SU-DHL-6 (cell line): ENCODE data around the gene SLC23A2.

Experiments
- EZH2phosphoT487 ChIP-seq: fragments of 200-600 bp; sonication (generic), shearing (Covaris generic); conservative IDR thresholded peaks from 2 replicates; pipeline ENCODE4 v1.6.1; 2018; ENCODE audit warnings: mild to moderate bottlenecking, antibody characterized with exemption, low read length, moderate library complexity, mixed read lengths
- TF ChIP-seq, protein P1 (sequence below): fragments of 200-600 bp; sonication (generic); IDR thresholded peaks from one replicate; pipeline ENCODE4 v1.5.1; 2017; ENCODE audit warnings: antibody characterized with exemption, mild to moderate bottlenecking, low read length, moderate library complexity; ENCODE audit not compliant: insufficient read depth, poor library complexity, severe bottlenecking

GRCh38 chr20:4932061-4932460, 69.2 kb downstream of the SLC23A2 start:
- TF ChIP-seq, protein P1, sequence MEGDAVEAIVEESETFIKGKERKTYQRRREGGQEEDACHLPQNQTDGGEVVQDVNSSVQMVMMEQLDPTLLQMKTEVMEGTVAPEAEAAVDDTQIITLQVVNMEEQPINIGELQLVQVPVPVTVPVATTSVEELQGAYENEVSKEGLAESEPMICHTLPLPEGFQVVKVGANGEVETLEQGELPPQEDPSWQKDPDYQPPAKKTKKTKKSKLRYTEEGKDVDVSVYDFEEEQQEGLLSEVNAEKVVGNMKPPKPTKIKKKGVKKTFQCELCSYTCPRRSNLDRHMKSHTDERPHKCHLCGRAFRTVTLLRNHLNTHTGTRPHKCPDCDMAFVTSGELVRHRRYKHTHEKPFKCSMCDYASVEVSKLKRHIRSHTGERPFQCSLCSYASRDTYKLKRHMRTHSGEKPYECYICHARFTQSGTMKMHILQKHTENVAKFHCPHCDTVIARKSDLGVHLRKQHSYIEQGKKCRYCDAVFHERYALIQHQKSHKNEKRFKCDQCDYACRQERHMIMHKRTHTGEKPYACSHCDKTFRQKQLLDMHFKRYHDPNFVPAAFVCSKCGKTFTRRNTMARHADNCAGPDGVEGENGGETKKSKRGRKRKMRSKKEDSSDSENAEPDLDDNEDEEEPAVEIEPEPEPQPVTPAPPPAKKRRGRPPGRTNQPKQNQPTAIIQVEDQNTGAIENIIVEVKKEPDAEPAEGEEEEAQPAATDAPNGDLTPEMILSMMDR: no peak
- TF ChIP-seq EZH2phosphoT487: no peak
